ENCODE measurements around the gene MAPK9. TPM values are rescaled to one million over a fixed set of nuclear protein-coding genes. Genes with fewer than 3 reads are reported as not detected.

MAPK9 gene
- total RNA-seq, 1 experiment from 2014 or later = 44.1 TPM

- CTCF ChIA-PET = interaction anchor here (0.6 to 1.1 kb wide), 4 partner anchors 27 to 168 kb away, joined by 3 to 6 read pairs (median 4); no protein-coding TSS in a partner anchor
- intact Hi-C loops (cut with micrococcal nuclease; ENCODE audit: unreplicated experiment) = no loop called here
- peaks cover 3% of the 10 kb centered on the region for H3K4me1 ChIP-seq (ENCODE audit: control insufficient read depth, insufficient read depth, low read length)
Measured at GRCh38 chr5:180331647-180331950, 39.7 kb upstream of the MAPK9 start.

GRCh38 chr5:180330810-180331646, 39.1 kb upstream of the MAPK9 start:
- no peaks in the 10 kb centered on the region for H3K27me3 ChIP-seq (ENCODE audit: control insufficient read depth, insufficient read depth, low read length)
- peaks cover 3% of the 10 kb centered on the region for H3K4me1 ChIP-seq (ENCODE audit: control insufficient read depth, insufficient read depth, low read length)
- ChIA-PET POLR2A (no interaction called here), CTCF (interaction anchor here (1.1 kb wide), 1 partner anchor 35 kb away, joined by 3 read pairs; no protein-coding TSS in a partner anchor)
- no peak for ATAC-seq
- in situ Hi-C loops (cut with HindIII; ENCODE audit: low pct_unique_long_range_greater_than_20kb, low sequenced_read_pairs) = no loop called here
- no peak for TF ChIP-seq SIN3A (IDR thresholded peaks at IDR 0.05; ENCODE audit: borderline replicate concordance, insufficient read depth, low read depth, low read length)
- no peak for TF ChIP-seq POLR2AphosphoS5 (IDR thresholded peaks at IDR 0.05; ENCODE audit: low read depth, low read length)
- TF ChIP-seq TCF7L2 (IDR thresholded peaks at IDR 0.05; ENCODE audit: low read depth, low read length) = no peak
- no peak for TF ChIP-seq CTCF (IDR thresholded peaks at IDR 0.05)
- TF ChIP-seq REST (IDR thresholded peaks at IDR 0.05; ENCODE audit: insufficient read depth in 1 of 2, low read depth in 2 of 2, low read length in 1 of 2) = no peak
- no peaks in the 10 kb centered on the region for H3K9me3 ChIP-seq (ENCODE audit: control insufficient read depth, insufficient read depth, low read depth, low read length)
- BruUV-seq (replicated peaks) = no TSS peak
- H3K4me3 ChIP-seq (ENCODE audit: low read depth in 2 of 2, low read length in 2 of 2) = no peak overlapping the region
- H3K36me3 ChIP-seq (ENCODE audit: control insufficient read depth, insufficient read depth, low read length) = no peaks in the 10 kb centered on the region
- DNase-seq (ENCODE audit: low read depth, low spot score) = no peak
- intact Hi-C loops (cut with micrococcal nuclease; ENCODE audit: unreplicated experiment) = no loop called here
- no peak overlapping the region for H3K27ac ChIP-seq (ENCODE audit: low read length)

More at GRCh38 chr5:180331647-180331950, 39.7 kb upstream of the MAPK9 start:
- no peaks in the 10 kb centered on the region for H3K36me3 ChIP-seq (ENCODE audit: control insufficient read depth, insufficient read depth, low read length)
- TF ChIP-seq TCF7L2 (IDR thresholded peaks at IDR 0.05; ENCODE audit: low read depth, low read length) (no peak), SIN3A (IDR thresholded peaks at IDR 0.05; ENCODE audit: borderline replicate concordance, insufficient read depth, low read depth, low read length) (no peak), REST (IDR thresholded peaks at IDR 0.05; ENCODE audit: insufficient read depth in 1 of 2, low read depth in 2 of 2, low read length in 1 of 2) (no peak)
- no peak overlapping the region for H3K4me3 ChIP-seq (ENCODE audit: low read depth in 2 of 2, low read length in 2 of 2)
- H3K27me3 ChIP-seq (ENCODE audit: control insufficient read depth, insufficient read depth, low read length) = no peaks in the 10 kb centered on the region
- no peak overlapping the region for H3K27ac ChIP-seq (ENCODE audit: low read length)
- no peak for DNase-seq (ENCODE audit: low read depth, low spot score)
- POLR2A ChIA-PET = no interaction called here
- H3K9me3 ChIP-seq (ENCODE audit: control insufficient read depth, insufficient read depth, low read depth, low read length) = no peaks in the 10 kb centered on the region
- no peak for ATAC-seq
- no TSS peak for BruUV-seq (replicated peaks)
- in situ Hi-C loops (cut with HindIII; ENCODE audit: low pct_unique_long_range_greater_than_20kb, low sequenced_read_pairs) = no loop called here

All from Panc1 (cell line).